ENCODE results near the gene SERPINF2.
"Not testable (repeated sequence)": the region's sequence is repeated elsewhere in the genome, so short reads cannot be mapped to it uniquely, and the experiment has no call there.

The SERPINF2 gene

DNA sequence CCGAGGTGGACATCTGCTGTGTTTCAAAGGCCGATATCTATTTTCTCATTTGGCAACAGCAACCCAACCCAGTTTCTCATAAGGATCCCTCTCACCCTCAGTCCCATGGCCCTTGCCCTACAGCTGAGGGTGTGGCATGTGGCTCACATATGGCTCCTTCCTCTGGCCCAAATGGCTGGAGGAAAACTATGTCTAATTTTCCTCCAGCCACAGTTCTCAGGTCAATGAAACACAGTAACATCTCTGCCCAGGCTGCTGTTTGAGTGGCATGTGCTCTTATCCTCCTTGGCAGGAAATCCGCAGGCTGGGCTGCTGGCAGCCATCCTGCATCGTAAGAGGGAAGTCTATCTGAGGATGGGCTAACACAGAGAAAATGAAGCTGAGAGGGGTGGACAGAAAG, 43.3 kb downstream of the SERPINF2 start:
- Histone ChIP-seq H3K9me3 (ENCODE audit: low read length) (no peaks in the 10 kb centered on the region), H2AFZ (ENCODE audit: low read depth, low read length) (no peak overlapping the region), H3K4me1 (ENCODE audit: insufficient read depth, low read length) (no peaks in the 10 kb centered on the region), H3K4me3 (ENCODE audit: low read length) (no peak overlapping the region), H3K27me3 (ENCODE audit: insufficient read depth, low read length) (no peaks in the 10 kb centered on the region), H3K36me3 (ENCODE audit: insufficient read depth, low read length) (peaks cover 54% of the 10 kb centered on the region)

DNA sequence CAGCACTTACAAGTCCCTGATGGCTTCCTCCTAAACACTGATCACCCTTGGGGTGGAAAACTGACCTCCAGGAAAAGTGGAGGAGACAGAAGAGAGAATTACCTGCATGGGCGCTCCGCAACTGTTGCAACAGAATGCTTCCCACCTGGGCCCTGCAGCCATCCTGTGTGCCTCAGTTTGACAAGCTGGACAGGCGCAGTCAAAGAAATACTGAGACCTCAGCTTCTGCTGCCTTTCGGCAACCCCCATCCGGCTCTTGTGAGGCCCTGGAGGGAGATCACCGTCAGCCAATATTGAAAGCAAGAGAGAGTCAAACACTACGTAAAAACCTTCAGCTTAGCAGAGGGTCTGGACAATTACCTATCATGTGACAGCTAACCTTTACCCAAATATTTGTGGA, 44.0 kb downstream of the SERPINF2 start:
- peaks cover 48% of the 10 kb centered on the region for H3K36me3 ChIP-seq (ENCODE audit: insufficient read depth, low read length)
- no peaks in the 10 kb centered on the region for H3K9me3 ChIP-seq (ENCODE audit: low read length)
- no peak overlapping the region for H3K4me3 ChIP-seq (ENCODE audit: low read length)
- no peaks in the 10 kb centered on the region for H3K27me3 ChIP-seq (ENCODE audit: insufficient read depth, low read length)
- no peak overlapping the region for H2AFZ ChIP-seq (ENCODE audit: low read depth, low read length)
- no peaks in the 10 kb centered on the region for H3K4me1 ChIP-seq (ENCODE audit: insufficient read depth, low read length)

DNA sequence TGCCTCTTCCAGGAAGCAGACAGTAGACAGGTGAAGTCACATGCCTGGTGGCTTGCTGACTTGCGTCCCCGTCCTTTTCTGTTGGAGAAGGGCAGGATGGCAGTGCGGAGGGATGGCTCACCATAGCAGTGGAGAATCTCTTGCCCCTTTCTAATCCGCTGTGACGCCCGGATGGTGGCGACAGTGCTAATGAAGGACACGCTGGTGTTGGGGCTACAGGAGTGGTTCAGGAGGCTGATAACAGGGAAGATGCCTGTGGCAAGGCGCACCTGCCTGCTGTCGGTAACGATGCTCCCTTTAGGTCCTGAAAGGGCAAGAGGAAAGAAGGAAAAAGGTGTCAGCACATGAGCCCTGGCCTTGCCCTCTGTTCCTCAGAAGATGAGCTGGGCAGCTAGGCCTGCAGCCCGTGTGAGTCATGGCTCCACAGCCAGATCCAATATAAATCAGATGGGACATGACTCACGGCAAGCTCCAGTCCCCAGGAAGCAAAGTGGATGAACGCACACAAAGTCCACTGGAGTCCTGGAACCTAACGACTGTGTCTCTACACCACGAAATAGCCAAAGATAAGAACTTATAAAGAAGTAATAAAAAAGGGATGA, 44.7 kb downstream of the SERPINF2 start:
- H3K27me3 ChIP-seq (ENCODE audit: insufficient read depth, low read length) = no peaks in the 10 kb centered on the region
- H3K4me1 ChIP-seq (ENCODE audit: insufficient read depth, low read length) = no peaks in the 10 kb centered on the region
- H3K9me3 ChIP-seq (ENCODE audit: low read length) = no peaks in the 10 kb centered on the region
- no peak overlapping the region for H2AFZ ChIP-seq (ENCODE audit: low read depth, low read length)
- peaks cover 43% of the 10 kb centered on the region for H3K36me3 ChIP-seq (ENCODE audit: insufficient read depth, low read length)
- H3K4me3 ChIP-seq (ENCODE audit: low read length) = no peak overlapping the region

DNA sequence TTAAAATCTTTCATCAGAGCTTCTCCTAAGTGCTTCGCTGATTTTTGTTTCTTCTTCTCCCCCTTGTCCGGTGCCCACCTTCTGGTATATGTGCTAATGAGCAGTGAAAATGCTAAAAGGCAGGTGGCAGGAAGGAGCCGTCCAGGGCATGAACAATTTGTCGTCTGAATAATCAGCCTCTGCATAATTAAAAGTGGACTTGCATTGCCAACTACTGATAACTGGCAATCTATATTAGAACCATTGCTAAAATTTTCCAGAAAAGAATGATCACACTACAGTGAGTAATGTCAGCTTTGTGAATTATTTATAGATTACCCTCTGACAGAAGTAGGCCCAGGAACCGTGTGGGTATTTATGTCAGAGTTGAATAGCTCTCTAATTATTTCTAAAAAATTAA, 47.3 kb downstream of the SERPINF2 start:
- H3K27me3 ChIP-seq (ENCODE audit: insufficient read depth, low read length) = no peaks in the 10 kb centered on the region
- no peak overlapping the region for H2AFZ ChIP-seq (ENCODE audit: low read depth, low read length)
- H3K9me3 ChIP-seq (ENCODE audit: low read length) = no peaks in the 10 kb centered on the region
- peaks cover 26% of the 10 kb centered on the region for H3K36me3 ChIP-seq (ENCODE audit: insufficient read depth, low read length)
- no peak overlapping the region for H3K4me3 ChIP-seq (ENCODE audit: low read length)
- H3K4me1 ChIP-seq (ENCODE audit: insufficient read depth, low read length) = no peaks in the 10 kb centered on the region

DNA sequence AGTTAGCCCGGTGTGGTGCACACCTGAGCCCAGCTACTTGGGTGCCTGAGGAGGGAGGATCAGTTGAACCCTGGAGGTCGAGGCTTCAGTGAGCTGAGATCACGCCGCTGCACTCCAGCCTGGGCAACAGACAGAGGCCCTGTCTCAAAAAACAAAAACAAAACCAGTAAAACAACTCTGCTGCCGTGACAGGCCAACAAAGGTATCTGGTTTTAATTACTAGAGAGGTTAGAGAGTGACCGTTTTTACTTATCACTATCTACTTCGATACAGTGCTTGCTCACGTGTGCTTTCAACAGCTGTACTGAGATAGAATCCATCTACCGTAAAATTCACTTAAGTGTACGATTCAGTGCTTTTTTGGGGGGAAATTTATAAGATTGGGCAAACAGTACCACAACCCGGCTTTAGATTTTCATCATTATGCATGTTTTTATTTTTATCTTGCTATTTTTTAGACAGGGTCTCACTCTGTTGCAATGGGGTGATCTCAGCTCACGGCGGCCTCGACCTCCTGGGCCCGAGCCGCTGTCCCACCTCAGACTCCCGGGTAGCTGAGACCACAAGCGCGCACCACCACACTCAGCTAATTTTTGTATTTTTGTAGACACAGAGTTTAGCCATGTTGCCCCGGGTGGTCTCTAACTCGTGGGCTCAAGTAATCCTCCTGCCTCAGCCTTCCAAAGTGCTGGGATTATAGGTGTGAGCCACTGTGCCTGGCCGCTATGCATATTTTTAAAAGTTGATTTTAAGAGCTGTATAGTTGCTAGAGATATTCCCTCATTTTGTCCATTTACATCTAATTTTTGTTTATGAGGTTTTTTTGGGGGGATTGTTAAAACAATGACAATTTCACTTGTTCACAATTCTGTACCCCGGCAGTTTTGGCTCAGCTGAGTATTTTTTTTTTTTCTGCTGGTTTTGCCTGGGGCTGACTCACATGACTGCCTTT, 50.1 kb downstream of the SERPINF2 start:
- Histone ChIP-seq H3K27me3 (ENCODE audit: insufficient read depth, low read length) (no peaks in the 10 kb centered on the region), H3K9me3 (ENCODE audit: low read length) (no peaks in the 10 kb centered on the region), H3K4me3 (ENCODE audit: low read length) (no peak overlapping the region), H3K36me3 (ENCODE audit: insufficient read depth, low read length) (peaks cover 13% of the 10 kb centered on the region), H2AFZ (ENCODE audit: low read depth, low read length) (no peak overlapping the region), H3K4me1 (ENCODE audit: insufficient read depth, low read length) (no peaks in the 10 kb centered on the region)

DNA sequence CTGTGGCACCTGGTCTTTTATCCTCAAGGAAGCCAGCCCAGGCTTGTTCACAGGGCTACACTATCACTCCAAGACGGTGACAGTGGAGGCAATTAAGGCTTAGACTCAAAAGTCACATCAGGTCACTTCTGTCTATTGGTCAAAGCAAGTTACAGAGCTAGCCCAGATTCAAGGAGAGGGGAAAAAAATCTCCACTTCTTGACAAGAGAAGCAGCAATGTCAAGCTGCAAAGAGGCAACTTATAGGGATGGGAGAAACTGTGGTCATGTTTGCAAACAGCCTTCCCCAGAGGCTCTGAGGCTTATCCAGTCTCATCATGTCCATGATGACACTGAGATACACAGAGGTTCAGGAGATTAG, 50.8 kb downstream of the SERPINF2 start:
- no peaks in the 10 kb centered on the region for H3K4me1 ChIP-seq (ENCODE audit: insufficient read depth, low read length)
- H3K4me3 ChIP-seq (ENCODE audit: low read length) = no peak overlapping the region
- H3K27me3 ChIP-seq (ENCODE audit: insufficient read depth, low read length) = no peaks in the 10 kb centered on the region
- peaks cover 17% of the 10 kb centered on the region for H3K36me3 ChIP-seq (ENCODE audit: insufficient read depth, low read length)
- H3K9me3 ChIP-seq (ENCODE audit: low read length) = no peaks in the 10 kb centered on the region
- H2AFZ ChIP-seq (ENCODE audit: low read depth, low read length) = no peak overlapping the region

DNA sequence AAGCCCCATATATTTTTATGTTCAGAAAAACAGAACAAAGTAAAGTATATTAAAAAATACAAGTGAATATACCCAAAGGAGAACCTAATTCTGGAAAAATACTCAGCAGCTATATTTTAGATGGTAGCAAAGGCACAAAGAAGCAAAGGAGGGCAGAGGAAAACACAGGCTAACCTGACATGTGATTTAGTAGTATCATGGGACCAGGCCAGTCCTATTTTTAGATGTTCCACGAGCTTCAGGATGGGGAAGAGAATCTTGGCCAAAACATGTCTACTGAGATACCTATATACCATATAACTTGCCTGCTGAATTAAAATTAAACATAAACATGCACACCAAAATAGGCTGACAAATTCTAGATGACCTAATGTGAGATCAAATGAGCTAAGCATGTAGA, 54.1 kb downstream of the SERPINF2 start:
- Histone ChIP-seq H2AFZ (ENCODE audit: low read depth, low read length) (no peak overlapping the region), H3K4me3 (ENCODE audit: low read length) (no peak overlapping the region), H3K4me1 (ENCODE audit: insufficient read depth, low read length) (no peaks in the 10 kb centered on the region), H3K36me3 (ENCODE audit: insufficient read depth, low read length) (peaks cover 35% of the 10 kb centered on the region), H3K27me3 (ENCODE audit: insufficient read depth, low read length) (no peaks in the 10 kb centered on the region), H3K9me3 (ENCODE audit: low read length) (no peaks in the 10 kb centered on the region)

DNA sequence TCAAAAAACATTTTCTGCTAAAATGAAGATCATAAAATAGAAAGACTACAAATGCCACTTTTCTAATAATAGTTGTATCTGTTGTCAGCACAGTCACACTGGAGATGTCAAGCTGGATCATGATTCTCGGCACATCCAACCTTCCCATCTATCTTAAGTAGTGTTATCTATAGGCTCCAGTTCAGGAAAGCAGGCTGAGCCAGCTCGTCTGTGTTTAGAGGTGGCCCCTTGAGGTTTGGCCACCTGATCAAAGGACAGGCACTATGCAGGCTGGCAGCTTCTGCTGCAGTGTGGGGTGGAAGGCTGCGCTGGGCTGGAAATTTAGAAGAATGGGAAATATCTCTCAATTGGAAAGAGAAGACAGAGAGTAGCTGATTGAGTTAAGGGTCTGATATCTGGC, 54.7 kb downstream of the SERPINF2 start:
- Histone ChIP-seq H3K36me3 (ENCODE audit: insufficient read depth, low read length) (peaks cover 39% of the 10 kb centered on the region), H3K4me3 (ENCODE audit: low read length) (no peak overlapping the region)

DNA sequence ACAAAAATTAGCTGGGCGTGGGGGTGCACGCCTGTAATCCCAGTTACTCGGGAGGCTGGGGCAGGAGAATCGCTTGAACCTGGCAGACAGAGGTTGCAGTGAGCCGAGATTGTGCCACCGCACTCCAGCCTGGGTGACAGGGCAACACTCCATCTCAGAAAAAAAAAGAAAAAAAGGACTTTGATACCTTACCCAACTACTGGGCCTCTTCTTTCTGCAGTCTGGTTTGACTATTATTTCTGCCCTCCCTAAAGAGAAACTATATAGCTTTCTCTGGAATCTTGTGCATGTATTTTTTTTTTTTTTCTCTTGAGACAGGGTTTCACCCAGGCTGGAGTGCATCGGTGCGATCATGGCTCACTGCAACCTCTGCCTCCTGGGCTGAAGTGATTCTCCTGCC, 55.2 kb downstream of the SERPINF2 start:
- H3K27me3 ChIP-seq (ENCODE audit: insufficient read depth, low read length); H3K9me3 ChIP-seq (ENCODE audit: low read length); H3K4me3 ChIP-seq (ENCODE audit: low read length); H3K4me1 ChIP-seq (ENCODE audit: insufficient read depth, low read length); H2AFZ ChIP-seq (ENCODE audit: low read depth, low read length): not testable (repeated sequence)
- peaks cover 39% of the 10 kb centered on the region for H3K36me3 ChIP-seq (ENCODE audit: insufficient read depth, low read length)

More for the DNA sequence above, 54.7 kb downstream of the SERPINF2 start:
- Histone ChIP-seq H3K4me1 (ENCODE audit: insufficient read depth, low read length) (no peaks in the 10 kb centered on the region), H3K9me3 (ENCODE audit: low read length) (no peaks in the 10 kb centered on the region), H3K27me3 (ENCODE audit: insufficient read depth, low read length) (no peaks in the 10 kb centered on the region), H2AFZ (ENCODE audit: low read depth, low read length) (no peak overlapping the region)

DNA sequence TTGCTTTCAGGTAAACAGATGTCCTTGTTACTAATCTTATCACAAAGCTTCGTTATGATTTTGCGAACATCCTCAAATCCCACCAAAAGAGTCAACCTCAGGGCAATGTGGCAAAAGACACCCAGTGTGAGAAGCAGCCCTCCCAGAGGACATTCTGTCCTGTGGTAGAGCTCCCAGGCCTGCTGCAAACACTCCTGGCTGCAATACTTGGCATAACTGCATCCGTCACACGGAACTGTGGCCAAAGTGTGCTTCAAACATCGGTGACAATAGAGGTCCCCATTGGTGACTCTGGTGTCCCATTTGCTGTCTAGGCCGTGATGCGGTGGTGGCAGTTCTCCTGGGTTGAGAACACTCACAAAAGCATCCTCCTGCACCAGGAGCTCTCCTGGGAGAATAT, 57.6 kb downstream of the SERPINF2 start:
- Histone ChIP-seq H3K9me3 (ENCODE audit: low read length) (no peaks in the 10 kb centered on the region), H3K4me3 (ENCODE audit: low read length) (no peak overlapping the region), H3K27me3 (ENCODE audit: insufficient read depth, low read length) (no peaks in the 10 kb centered on the region), H3K36me3 (ENCODE audit: insufficient read depth, low read length) (peaks cover 51% of the 10 kb centered on the region), H3K4me1 (ENCODE audit: insufficient read depth, low read length) (no peaks in the 10 kb centered on the region), H2AFZ (ENCODE audit: low read depth, low read length) (no peak overlapping the region)

DNA sequence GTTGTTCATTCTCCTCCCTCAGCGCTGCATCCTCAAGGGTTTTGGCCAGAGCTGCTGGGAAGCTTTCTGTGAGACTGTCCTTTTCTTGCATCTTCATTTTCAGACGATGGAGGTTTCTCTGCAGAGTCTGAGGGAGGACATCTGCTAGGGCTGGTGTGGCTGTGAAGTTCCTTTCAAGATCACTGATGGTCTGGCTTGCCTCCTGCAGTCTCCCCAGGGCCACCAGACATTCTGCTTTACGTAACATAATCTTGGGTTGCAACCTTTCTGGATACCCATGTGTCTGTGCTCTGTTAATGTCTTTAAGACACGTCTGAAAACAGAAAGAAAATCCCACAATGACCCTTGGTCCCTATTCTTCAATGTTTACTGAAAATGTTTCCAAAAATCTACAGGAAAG, 58.0 kb downstream of the SERPINF2 start:
- Histone ChIP-seq H3K36me3 (ENCODE audit: insufficient read depth, low read length) (peaks cover 51% of the 10 kb centered on the region), H3K4me3 (ENCODE audit: low read length) (no peak overlapping the region), H3K4me1 (ENCODE audit: insufficient read depth, low read length) (no peaks in the 10 kb centered on the region), H2AFZ (ENCODE audit: low read depth, low read length) (no peak overlapping the region), H3K27me3 (ENCODE audit: insufficient read depth, low read length) (no peaks in the 10 kb centered on the region), H3K9me3 (ENCODE audit: low read length) (no peaks in the 10 kb centered on the region)

DNA sequence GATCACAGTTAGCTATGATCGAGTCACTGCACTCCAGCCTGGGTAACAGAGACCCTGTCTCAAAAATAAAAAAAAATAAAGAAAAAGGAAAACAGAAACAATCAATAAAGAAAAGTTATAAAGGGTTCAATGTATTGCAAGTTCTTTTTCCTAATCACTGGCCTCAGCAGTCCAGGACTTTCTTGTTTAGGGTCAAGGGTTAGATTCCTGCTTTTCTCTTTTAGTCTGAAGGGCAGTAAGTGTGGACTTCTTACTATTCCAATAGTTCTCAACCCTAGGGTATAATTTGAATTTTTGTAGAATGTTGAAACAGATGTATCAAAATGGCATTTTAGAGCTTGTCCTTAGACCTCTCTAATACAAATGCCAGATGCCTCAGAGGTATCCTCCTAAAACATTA, 59.8 kb downstream of the SERPINF2 start:
- Histone ChIP-seq H3K4me3 (ENCODE audit: low read length) (no peak overlapping the region), H3K9me3 (ENCODE audit: low read length) (no peaks in the 10 kb centered on the region), H2AFZ (ENCODE audit: low read depth, low read length) (no peak overlapping the region), H3K36me3 (ENCODE audit: insufficient read depth, low read length) (peaks cover 45% of the 10 kb centered on the region), H3K4me1 (ENCODE audit: insufficient read depth, low read length) (no peaks in the 10 kb centered on the region), H3K27me3 (ENCODE audit: insufficient read depth, low read length) (no peaks in the 10 kb centered on the region)

DNA sequence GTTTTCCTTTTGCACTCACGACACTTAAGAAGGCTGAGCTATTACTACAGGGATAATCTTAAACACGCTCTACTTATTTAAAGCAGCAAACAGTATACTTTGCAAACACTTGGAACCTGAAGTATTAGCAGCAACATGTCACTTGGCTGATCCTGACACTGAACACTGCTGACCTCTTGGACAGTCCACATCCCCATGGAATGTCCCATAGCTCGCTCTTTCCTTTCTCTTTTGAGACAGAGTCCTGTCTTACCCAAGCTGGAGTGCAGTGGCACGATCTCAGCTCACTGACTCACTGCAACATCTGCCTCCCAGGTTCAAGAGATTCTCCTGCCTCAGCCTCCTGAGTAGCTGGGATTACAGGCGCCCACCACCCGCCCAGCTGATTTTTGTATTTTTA, 60.6 kb downstream of the SERPINF2 start:
- no peaks in the 10 kb centered on the region for H3K4me1 ChIP-seq (ENCODE audit: insufficient read depth, low read length)
- H3K9me3 ChIP-seq (ENCODE audit: low read length) = no peaks in the 10 kb centered on the region
- H3K4me3 ChIP-seq (ENCODE audit: low read length) = no peak overlapping the region
- H3K36me3 ChIP-seq (ENCODE audit: insufficient read depth, low read length) = peaks cover 45% of the 10 kb centered on the region
- H3K27me3 ChIP-seq (ENCODE audit: insufficient read depth, low read length) = no peaks in the 10 kb centered on the region
- no peak overlapping the region for H2AFZ ChIP-seq (ENCODE audit: low read depth, low read length)

All from neuron (in vitro differentiated cells).